GM12865 (cell line): ENCODE measurements around the gene DCLK3.

Experiments used
- DNase-seq: peaks from one replicate; pipeline ENCODE4 v3.0.0; 2010; ENCODE audit warnings: low read depth
- H3K4me3 ChIP-seq: 2 replicates; pipeline ENCODE4 v1.5.1; 2011; ENCODE audit warnings: mild to moderate bottlenecking, low read depth, low read length, control low read depth
- CTCF ChIP-seq: IDR thresholded peaks from 2 replicates; pipeline ENCODE4 v1.5.1; 2011; ENCODE audit warnings: low read length, control low read depth, low read depth, inconsistent platforms; ENCODE audit not compliant: insufficient read depth; ENCODE audit errors: missing control alignments

DCLK3 gene

GRCh38 chr3:36680952-36681351 is 83.4 kb downstream of the DCLK3 start:
- no peak for TF ChIP-seq CTCF
- no peak overlapping the region for H3K4me3 ChIP-seq
- no peak for DNase-seq

GRCh38 chr3:36679384-36680200 is 84.8 kb downstream of the DCLK3 start:
- no peak for TF ChIP-seq CTCF
- H3K4me3 ChIP-seq: no peak overlapping the region
- peak; percentile 31 for DNase-seq

GRCh38 chr3:36678216-36679013 is 85.9 kb downstream of the DCLK3 start:
- DNase-seq: no peak
- H3K4me3 ChIP-seq: no peak overlapping the region
- no peak for TF ChIP-seq CTCF

GRCh38 chr3:36677331-36678007 is 86.9 kb downstream of the DCLK3 start:
- DNase-seq: peak; percentile 78
- no peak for TF ChIP-seq CTCF
- no peak overlapping the region for H3K4me3 ChIP-seq

- peak; percentile 39 for DNase-seq
- no peak overlapping the region for H3K4me3 ChIP-seq
- no peak for TF ChIP-seq CTCF
Measured at GRCh38 chr3:36674816-36675215, 89.5 kb downstream of the DCLK3 start.

- TF ChIP-seq CTCF: no peak
- no peak overlapping the region for H3K4me3 ChIP-seq
- no peak for DNase-seq
Measured at GRCh38 chr3:36669764-36670163, 94.6 kb downstream of the DCLK3 start.
